Islet of Langerhans (tissue), 1 donor: ENCODE measurements around the gene LHB.

Experiments
- FAIRE-seq: peaks from one replicate; lab custom pipeline; 2011; peaks lifted over from hg19 to GRCh38; lab: Jason Lieb, UNC

Gene LHB

DNA sequence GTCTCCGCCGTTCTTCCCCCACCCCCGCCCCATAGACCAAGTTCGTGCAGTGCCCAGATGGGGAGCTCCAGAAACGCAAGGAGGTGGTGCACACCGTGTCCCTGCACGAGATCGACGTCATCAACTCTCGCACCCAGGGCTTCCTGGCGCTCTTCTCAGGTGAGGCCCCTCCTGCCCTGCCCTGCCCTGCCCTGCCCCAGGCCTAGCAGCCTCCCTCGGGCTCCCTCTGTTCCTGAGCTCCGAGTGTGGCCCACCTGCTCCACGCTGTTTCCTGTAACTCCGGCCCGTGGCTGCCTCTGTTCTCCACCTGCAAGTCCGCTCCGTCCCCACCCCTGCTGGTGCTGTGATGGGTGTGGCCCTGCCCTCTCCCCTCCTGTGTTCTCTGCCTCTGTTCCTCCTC lies 6.4 kb downstream of the LHB start:
- FAIRE-seq = no peak

DNA sequence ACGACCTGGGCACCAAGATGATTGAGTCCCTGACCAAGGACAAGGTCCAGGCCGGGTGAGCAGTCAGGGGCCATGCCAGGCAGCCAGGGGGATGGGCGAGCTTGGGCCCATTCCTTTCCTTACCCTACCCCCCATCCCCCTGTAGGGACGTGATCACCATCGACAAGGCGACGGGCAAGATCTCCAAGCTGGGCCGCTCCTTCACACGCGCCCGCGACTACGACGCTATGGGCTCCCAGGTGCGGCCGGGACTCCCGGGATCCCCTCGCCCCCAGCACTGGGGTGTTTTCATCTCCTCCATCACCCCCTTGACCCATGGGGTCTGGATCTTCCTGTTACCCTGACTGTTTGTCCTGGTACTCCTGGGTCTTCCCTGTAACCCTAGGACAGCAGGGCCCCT lies 7.1 kb downstream of the LHB start:
- FAIRE-seq = no peak

DNA sequence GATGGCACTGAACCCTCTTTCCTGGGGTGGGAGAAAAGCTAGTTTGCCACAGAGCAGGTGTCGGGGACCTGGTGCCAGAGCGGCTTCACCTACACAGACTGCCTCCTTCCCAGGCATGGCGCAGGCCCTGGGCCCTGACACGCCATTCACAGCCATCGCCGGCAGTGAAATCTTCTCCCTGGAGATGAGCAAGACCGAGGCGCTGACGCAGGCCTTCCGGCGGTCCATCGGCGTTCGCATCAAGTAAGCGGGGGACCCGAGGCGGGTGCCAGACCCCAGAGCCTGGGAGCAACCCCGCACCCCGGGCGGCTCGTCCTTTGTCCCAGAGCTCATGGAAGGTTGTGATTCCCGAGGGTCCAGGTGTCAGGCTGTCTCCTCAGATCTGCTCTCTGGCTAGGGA lies 10.0 kb downstream of the LHB start:
- no peak for FAIRE-seq

DNA sequence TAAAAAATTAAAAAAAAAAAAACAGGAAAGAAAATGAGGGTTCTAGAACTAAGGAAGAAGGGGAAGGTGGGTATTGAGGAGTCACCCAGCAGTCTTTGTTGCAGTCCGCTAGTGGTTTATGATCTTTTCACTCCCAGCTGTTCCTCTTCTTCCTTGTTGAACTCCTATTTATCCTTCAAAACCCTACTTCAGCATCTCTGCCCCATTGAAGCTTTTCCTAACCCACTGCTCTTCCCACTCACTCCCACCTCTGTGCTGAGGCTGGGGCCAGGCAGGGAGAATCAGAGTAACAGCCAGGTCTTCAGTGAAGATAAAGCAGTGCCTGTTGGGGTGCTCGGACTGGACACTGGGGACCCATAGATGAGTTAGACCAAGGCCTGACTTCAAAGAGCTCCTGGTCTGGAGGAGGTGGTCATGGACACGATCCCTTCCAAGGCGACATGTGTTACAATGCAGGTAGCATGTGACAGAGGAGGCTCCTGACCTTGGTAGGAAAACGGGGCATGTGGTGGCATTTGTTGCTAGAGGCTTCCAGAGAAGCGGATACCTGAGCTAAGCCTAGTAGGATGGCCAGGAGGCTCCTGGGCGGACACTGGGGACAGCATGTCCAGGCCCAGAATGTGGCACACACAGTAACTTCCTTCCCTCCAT lies 11.8 kb downstream of the LHB start:
- FAIRE-seq = no peak

DNA sequence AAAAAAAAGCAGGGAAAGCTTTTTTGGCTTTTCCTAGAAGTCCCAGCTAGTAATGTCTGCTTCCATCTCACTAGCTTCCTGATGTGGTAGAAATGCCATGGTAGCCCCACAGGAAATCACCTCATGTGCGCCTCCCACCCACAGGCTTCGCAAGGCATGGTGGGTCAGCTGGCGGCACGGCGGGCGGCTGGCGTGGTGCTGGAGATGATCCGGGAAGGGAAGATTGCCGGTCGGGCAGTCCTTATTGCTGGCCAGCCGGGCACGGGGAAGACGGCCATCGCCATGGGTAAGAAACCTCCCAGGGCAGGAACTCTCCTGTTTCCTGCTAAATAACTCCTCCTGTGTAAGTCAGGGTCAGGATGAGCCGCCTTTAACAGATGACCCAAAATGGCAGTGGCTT lies 12.8 kb downstream of the LHB start:
- FAIRE-seq = no peak

DNA sequence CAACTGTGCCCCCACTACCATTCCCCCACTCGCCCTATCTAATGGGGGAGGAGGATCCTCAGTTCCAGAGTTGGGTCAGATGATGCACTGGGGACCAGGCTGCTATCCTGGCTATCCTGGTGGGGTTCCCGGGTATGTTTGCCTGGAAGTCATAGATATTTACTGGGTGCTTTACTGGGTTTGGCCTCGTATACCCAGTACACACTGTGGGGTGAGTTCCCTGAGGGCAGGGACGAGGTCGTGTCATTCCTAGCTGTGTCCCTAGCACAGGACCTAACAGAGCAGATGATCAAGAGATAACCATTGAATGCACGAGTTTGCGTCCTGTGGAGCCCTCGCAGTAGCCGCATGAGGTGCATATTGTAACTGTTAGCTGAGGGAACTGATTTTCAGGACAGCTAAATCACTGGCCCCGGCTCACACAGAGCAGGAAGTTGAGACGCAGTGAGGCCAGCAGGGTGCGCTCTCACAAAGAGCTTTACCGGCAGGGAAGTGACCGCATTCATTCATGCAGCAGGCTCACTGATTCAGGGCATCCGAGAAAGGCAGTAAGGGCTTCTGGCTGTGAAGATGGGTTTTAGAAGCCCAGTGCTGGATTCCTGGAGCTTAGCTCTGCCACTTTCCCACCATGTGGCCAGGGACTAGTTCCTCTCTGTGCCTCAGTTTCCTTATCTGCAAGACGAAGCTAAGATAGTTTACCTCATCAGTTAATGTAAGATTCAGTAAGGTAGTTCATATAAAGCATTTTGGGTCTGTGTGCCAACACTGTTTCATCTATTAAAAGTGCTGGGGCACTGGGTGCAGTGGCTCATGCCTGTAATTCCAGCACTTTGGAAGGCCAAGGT lies 17.2 kb downstream of the LHB start:
- FAIRE-seq = no peak

DNA sequence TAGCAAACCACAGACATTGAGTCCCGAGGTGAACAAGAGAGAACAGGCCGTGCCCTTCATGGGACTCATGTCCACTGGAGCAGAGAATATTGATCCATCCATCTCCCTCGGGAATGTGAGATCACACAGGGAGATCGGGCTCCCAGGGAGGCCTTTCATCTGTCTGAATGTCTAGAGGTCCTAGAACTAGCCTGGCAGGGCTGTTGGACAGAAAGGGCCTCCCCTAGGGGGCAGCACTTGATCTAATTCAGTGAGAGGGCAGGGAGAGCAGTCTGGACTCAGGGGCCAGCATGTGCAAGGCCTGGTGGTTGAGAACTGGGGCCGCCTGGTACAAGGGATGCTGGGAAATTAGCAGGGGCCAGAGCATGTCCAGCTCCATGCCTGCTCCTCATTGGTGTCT lies 18.9 kb downstream of the LHB start:
- no peak for FAIRE-seq

DNA sequence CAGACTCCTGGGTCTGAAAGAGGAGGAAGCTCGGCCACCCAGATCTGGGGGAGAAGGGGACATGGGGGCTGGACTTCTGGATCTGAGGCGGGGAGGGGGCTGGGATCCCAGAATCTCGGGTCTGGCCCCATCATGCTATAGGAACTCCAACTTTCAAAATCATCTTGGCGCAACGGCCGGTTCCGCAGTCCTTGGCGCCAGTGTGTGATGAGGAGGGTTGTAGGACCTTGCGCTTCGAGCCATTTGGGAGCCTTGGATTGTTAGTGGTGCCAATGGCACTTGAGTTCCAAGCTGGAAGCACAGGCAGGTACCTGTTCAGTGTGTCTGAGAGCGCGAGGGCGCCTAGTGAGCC lies 22.9 kb downstream of the LHB start:
- FAIRE-seq = no peak

DNA sequence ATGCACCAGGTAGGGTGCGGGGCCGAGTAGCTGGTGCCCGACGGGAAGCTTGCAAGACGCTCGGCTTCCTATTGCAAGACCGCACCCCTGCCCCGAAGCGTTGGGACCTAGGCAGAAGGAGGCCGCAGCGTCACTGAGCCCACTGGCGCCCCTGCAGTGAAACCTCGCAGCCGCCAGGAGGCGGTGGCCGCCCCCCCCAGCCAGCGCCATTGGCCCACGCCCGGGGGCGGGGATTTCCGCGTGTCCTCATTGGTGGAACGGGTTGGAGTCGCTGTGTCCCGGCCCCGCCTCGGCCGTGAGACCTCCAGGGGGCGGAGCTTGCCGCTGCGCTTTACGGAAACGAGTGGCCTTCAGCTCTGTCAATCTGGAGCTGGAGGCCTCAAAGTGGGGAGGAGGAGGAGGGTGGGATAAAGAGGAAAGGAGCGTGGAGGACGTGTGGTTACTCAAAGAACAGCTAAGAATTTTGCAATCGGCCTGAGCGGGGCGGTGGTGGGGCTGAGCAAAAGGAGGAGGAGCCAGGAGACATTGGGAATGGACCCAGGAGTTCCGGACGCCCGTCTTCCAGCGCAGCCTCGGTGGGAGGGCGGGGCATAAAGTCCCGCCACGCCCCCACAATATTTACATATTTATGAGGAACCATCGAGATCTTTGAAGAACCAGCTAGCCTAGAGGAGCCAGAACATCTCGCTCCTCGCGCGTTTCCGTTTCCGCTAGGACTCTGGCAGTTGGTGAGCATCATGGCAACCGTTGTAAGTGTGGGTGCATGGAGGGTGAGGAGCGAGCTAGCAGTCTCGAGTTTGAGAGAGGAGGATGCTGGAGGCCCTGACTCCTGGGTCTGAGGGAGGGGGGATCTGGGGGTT lies 23.5 kb downstream of the LHB start, which contains the start of the genes GYS1 and RUVBL2:
TSS of gene GYS1 (minus strand) at position 135 of the 860 bp plus-strand sequence. CDS start 197 bp downstream, outside the sequence.
TSS of gene RUVBL2 (plus strand) at position 713 of the 860 bp plus-strand sequence. CDS start at position 738, 25 bp downstream.
- FAIRE-seq = peak; percentile 96

DNA sequence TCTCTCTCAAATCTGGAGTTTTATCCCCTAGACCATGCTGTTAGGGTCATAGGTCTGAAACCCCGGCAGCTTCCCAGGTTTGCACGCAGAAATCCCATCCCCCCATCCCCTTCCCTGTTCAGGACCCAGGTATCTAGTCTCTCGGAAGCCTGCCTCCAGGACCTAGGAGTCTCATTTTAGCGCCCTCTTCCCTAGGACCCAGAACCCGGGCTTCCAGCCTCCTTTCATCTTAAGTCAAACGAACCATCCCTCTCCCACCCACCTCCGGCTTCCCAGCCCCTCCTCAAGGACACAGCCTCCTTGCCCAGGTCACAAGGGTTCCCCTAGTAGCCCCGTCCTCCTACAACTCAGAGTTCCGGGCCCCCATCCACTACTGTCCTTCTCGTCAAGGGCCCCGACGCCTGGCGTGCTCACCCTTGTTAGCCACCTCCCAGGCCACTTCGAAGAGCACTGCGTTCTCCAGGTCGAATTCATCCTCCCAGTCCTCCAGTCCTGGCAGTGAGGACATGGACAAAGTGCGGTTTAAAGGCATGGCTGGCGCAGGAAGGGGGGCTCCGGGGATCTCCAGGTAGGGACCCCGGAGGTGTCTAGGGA lies 24.2 kb downstream of the LHB start:
- no peak for FAIRE-seq

DNA sequence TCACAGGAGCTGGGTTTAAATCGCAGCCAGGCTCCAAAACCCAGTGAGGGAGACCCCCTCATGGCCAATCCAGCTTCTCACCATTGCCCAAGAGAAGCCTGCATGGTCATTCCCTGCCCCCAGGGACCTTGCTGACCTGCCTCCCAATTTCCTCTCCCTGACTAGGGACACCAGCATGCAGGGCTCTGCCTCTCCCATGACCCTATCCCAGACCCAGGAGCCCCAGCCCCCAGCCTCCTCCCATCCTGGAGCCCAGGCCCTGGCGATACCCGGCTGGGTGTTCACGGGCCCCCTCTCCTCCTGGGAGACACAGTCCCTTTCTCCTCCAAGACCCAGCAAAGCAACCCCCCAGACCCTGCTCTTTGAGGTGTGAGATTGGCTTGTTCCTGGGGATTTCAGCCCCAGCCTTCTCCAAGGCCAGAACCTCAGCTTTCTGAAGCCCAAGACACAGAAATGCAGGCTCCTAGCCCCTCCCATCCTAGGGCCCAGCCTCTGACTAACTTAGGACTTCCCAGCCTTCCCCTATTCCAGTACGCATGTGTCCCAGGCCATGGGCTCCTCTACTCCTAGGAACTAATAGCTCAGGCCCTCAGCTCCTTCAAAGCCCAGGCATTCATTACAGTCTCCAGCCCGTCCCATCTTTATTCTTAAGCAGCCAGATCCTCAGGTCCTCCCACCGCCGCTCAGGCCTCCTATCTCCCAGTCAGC lies 24.9 kb downstream of the LHB start:
- FAIRE-seq = no peak

DNA sequence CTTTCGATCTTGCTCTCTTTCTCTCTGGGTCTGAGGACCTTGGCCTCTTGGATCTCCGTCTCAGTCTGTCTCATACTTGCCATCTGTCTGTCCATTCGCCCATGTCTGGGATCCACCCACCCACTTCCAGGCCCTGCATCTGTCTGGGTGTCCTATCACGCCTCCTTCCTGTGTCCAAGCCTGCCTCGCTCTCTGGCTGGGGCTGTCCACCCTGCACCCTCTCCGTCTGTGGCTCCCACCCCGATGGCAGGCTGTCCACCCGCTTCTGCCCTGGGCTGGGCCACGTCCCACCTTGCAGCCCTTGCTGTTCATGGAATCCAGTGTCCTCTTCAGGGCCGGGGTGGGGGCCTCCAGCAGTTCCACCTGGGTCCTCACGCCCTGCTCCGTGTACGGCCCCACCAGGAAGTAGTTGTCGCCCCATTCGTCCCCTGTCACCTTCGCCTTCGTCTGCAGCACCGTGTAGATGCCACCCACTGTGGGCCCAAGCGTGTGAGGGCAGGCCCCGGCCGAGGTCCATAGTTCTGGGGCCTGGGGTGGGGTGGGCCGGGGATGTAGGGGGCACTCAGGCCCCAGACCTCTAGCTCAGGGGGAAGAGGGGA lies 25.8 kb downstream of the LHB start:
- no peak for FAIRE-seq

DNA sequence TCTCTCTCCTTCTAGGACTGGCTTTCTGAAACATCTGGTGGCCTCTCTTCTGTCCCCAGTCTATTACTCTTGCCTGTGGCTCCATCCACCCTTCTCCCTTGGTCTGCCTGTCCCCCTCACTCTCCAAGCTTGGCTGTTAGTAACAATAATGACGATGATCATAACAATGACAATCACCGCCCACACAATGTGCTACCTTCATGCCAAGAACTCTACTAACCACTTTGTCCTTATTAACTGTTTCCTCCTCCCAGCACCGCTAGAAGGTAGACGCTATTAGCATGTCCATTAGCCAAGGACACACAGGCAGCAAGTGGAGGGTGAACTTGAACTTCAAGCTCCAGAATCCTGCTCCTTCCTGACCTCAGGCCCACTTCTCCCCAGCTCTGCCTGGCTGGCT lies 26.5 kb downstream of the LHB start:
- FAIRE-seq = no peak

DNA sequence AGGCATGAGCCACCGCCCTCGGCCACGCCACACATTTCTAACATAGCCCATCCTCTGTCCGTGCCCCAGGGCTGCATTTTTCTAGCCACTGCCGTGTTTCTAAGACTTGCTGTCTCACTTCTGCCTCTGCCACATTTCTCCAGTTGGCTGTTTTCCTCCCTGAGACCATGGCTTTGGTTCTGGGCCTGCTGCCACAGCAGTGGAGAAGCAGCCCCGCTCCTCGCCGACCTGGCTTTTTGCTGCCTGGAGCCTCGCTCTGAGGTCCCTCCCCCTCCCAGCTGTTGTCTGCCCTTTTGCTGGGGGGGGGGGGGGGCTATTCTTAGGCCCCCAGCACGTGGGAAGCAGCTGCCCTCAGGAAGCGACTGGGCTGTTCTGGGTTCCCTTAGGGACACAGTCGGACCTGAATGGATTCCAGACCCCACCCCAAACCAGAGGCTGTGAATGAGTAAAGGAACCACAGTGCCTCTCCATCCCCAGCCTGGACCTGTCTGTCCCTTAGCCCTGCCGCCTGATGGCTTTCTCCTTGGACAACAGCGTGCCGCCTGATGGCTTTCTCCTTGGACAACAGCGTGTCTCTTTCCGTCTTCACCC lies 27.1 kb downstream of the LHB start:
- no peak for FAIRE-seq

DNA sequence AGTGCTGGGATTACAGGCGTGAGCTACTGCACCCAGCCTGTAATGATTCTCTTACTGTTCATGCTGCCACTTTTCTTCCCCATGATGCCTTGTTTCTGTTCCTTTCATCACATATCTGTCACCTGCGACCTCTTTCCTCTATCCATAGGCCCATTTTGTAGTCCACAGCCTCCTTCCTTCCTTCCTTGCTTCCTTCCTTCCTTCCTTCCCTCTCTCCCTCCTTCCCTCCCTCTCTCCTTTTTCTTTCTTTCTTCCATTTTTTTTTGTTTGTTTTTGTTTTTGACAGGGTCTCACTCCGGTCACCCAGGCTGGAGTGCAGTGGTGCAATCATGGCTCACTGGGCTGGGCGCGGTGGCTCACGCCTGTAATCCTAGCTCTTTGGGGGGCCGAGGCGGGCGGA lies 28.0 kb downstream of the LHB start:
- FAIRE-seq = no peak

DNA sequence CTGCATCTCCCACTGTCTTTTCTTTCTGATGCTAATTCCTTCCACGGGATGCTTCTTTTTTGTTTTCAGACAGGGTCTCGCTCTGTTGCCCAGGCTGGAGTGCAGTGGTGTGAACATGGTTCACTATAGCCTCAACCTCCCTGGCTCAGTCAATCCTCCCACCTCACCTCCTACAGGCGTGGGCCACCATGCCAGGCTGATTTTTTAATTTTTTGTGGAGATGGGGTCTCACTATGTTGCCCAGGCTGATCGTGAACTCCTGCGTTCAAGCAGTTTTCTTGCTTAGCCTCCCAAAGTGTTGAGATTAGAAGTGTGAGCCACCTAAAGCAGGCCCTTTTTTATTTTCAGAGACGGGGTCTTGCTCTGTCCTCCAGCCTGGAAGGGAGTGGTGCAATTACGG lies 28.6 kb downstream of the LHB start:
- no peak for FAIRE-seq

DNA sequence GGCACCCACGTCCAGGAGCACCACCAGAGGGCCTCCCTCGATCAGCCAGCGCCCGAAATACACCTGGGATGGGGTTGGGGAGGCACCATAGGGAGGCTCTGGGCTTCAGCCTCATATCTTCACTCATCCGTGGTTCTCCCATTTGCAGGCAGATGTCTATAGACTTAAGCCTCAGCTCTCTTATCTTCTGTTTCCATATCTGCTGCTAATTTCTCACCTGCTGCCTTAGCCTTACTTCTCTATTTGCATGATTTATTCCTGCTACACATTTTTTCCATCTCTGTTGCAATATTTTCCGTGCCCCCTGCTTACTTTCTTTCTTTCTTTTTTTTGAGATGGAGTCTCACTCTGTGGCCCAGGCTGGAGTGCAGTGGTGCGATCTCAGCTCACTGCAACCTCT lies 29.6 kb downstream of the LHB start:
- FAIRE-seq = no peak

DNA sequence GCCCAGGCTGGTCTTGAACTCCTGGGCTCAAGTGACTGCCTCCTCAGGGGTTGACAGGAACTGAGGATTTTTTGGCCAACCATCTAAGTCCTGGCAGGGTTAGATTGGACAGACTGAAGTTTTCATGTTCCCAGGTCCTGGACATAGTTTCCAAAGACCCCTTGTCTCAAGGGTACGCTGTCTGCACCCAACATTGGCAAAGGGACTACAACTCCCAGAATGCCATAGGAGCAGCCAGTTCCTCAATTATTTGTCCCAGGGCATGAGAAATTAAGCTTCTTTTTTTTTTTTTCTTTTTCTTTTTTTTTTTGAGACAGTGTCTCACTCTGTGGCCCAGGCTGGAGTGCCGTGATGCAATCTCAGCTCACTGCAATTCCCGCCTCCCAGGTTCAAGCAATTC lies 30.7 kb downstream of the LHB start:
- no peak for FAIRE-seq

DNA sequence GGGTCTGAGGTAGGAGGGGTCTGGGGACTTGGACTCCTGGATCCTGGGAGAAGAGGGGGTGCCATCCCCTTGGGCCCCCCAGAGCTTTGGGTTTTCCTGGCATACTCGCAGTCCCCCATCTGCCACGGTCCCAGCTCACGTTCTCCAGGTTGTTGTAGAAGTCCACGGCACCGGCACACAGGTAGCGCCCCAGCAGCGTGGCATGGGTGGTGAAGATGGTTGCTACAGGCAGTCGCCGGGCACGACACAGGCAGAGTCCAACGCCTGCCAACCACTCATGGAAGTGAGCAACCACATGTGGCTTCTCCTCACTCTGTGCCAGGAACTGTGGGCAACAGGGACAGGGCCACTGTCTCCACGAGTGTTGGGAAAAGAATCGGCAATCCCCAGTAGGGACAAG lies 31.2 kb downstream of the LHB start:
- no peak for FAIRE-seq

DNA sequence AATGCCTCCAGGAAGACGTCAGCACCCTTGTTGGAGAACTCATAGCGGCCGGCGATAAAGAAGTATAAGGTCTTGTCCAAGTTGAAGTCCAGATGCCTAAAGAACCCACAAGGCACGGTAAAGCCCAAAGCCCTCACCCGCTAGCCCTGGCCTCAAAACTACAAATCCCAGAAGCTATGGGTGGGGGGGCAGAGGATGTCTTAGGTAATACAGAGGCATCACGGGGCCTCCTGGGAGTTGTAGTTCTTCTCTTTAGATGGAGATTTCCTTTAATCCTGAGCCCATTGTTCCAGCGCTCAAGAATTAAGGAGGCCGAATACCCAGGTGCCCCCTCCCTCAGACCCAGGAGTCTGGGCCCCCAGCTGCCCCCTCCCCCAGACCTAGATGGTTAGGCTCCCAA lies 34.6 kb downstream of the LHB start:
- no peak for FAIRE-seq

DNA sequence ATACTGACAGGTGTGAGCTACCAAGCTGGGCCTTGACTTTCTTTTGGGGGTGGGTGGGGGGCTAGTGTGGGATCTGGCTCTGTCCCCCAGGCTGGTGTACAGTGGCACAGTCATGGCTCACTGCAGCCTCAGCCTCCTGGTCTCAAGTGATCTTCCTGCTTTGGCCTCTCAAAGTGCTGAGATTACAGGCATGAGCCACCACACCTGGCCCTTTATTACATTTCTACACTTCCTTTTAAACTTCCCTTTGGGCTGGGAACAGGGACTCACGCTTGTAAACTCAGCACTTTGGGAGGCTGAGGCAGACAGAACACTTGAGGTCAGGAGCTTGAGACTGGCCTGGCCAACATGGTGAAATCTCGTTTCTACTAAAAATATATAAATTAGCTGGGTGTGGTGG lies 39.8 kb downstream of the LHB start:
- FAIRE-seq = no peak
